Epithelial cell of proximal tubule (primary cell): ENCODE measurements around the gene CSDE1. TPM values are rescaled to one million over a fixed set of nuclear protein-coding genes. Genes with fewer than 3 reads are reported as not detected.

ENCODE experiments used
- DNase-seq: peaks from one replicate; pipeline ENCODE4 v3.0.0-alpha.2; 2011; ENCODE audit warnings: low read depth
- H3K4me3 ChIP-seq: 2 replicates; pipeline ENCODE4 v1.5.1; 2011; ENCODE audit warnings: low read depth, mild to moderate bottlenecking, low read length
- total RNA-seq: library from RNA; depleted of rRNA; stranded (reverse); fragments of >200 nt; gene quantifications from 2 replicates; pipeline ENCODE4 v1.2.3, GENCODE V29; 2015
- TF ChIP-seq, protein P1 (sequence below): conservative IDR thresholded peaks from 2 replicates; pipeline ENCODE4 v1.5.1; 2012; ENCODE audit warnings: low read depth, mild to moderate bottlenecking, low read length

Gene CSDE1
- total RNA-seq, 1 donor from 2014 or later: 294 TPM

DNA sequence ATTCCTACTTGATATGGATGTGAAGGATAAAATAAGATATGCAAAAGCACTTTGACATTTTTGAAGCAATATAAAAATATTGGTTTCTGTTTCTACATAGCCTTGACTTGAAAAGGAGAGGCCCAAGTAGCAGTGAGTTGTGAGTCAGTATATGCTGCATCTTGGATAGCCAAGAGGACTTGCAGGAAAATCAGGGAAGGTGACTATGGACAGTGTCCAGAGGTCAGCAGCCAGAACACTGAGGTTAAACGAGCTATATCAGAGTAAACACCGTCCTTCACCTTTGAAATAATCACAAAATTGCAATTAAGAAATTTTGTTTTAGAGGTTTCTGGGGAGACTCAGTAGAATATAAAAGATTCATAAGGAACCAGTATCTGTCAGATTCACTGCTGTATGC, 55.9 kb downstream of the CSDE1 start:
- DNase-seq: no peak
- H3K4me3 ChIP-seq: no peak overlapping the region
- TF ChIP-seq, protein P1, sequence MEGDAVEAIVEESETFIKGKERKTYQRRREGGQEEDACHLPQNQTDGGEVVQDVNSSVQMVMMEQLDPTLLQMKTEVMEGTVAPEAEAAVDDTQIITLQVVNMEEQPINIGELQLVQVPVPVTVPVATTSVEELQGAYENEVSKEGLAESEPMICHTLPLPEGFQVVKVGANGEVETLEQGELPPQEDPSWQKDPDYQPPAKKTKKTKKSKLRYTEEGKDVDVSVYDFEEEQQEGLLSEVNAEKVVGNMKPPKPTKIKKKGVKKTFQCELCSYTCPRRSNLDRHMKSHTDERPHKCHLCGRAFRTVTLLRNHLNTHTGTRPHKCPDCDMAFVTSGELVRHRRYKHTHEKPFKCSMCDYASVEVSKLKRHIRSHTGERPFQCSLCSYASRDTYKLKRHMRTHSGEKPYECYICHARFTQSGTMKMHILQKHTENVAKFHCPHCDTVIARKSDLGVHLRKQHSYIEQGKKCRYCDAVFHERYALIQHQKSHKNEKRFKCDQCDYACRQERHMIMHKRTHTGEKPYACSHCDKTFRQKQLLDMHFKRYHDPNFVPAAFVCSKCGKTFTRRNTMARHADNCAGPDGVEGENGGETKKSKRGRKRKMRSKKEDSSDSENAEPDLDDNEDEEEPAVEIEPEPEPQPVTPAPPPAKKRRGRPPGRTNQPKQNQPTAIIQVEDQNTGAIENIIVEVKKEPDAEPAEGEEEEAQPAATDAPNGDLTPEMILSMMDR: no peak

DNA sequence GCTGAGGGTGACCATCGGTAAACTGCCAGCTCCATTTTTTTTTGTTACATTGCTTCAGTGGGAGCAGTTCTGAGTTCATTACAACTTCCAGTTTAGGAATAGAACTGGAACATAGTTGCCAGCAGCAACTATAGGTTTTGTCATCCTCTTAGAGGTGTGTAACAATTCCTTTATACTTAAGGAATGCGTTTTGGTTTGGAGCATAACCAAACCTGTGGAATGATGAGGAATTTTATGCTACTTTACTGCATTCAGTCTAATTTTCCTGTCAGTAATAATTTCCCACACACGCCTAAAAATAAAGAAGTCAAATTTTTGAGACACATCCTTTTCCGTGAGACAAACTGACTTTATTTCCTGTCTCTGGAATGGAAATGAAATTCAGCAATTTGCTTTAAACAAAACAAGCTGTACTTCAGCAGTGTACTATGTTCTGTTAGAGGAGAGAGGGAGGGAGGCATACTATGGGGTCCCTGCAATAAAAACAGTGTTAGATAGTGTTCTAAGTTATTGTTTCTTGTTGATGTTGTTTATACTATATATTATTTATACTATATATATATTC, 57.7 kb downstream of the CSDE1 start:
- TF ChIP-seq, protein P1: no peak
- no peak overlapping the region for H3K4me3 ChIP-seq
- no peak for DNase-seq

DNA sequence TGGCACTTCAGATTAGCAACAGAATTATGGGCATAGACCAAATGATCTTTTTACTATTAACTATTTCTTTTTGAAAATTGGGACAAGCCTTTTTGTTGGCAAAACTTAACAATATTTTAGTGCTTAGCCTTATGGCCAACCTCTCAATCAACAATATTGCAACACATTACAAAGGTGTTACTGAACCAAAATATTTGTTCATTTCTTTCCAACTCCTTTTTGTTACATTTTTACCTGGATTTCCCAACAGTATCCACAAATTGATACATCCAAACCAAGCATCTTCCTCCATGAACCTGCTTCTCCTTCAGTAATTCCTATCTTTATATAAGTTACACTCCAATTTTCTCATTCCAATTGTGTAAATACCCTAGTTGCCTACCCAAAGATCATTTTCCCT, 61.0 kb downstream of the CSDE1 start:
- no peak for DNase-seq
- TF ChIP-seq, protein P1: no peak
- H3K4me3 ChIP-seq: no peak overlapping the region

DNA sequence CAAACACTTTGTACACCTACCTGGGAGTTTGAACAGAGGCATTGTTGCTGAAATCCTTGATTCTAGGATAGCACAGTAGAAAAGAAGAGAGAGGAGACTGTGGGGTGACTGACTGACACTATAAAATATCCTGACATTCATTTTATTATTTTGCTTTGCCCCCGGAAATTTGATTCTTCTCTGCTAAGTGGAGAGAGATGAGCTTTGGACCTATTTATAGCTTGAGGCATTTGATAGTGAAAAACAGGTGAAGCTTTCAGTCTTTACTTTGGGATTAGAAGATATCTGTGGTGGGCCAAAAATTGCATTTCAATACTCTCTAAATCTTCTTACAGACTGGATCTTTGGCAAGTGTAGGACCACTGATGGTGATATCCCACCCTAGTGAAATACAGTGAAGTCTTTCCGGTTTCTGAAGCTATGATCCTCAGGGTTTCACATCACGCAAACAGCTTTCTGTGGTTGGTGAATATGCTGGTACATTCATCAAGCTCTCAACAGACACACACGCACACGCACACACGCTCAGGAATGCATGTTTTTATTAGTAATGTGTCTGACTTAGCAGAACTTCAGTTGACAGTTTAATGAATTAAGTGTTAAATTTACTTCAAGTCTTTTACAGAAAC, 62.2 kb downstream of the CSDE1 start, which contains the start of gene AMPD1:
AMPD1 (minus strand) TSS at position 117 of the 629 bp plus-strand sequence; CDS start at position 42, 75 bp downstream.
- no peak within 1 kb of the TSS for H3K4me3 ChIP-seq
- TF ChIP-seq, protein P1: no peak
- no peak for DNase-seq

DNA sequence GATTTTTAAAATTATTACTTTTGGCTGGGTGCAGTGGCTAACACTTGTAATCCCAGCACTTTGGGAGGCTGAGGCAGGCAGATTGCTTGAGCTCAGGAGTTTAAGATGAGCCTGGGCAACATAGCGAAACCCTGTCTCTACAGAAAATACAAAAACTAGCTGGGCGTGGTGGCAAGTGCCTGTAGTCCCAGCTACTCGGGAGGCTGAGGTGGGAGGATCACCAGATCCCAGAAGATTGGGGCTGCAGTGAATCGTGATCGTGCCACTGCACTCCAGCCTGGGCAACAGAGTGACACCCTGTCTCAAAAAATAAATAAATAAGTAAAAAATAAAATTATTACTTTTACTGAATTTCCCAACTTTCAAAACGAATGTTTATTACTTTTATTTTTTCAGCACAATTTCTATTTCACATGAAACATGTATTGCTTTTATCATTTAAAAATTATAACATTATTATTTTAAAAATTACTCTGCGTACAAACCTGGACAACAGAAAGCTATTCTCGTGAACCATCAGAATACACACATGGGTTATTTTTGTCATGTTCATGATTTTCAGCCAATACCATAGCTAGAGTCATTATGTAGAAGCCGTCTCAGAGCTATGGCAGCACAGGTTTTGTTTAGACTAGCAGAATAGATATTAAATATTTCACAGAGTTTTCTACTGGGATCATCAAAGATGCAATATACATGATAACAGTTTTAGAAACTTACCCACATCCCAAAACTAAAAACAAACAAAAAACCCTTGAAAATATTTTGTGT, 63.1 kb downstream of the CSDE1 start:
- TF ChIP-seq, protein P1: no peak
- no peak overlapping the region for H3K4me3 ChIP-seq
- no peak for DNase-seq

DNA sequence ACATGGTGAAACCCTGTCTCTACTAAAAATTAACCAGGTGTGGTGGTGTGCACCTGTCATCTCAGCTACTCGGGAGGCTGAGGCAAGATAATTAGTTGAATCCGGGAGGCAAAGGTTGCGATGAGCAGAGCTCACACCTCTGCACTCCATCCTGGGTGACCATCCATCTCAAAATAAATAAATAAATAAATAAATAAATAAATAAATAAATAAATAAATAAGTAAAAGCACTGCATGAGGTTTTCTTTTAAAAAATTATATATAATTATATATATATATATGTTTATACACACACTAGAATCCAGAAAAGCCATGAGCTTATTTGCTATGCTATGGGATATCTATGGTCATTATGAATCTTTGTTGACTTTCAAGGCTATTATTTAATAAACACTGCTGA, 64.8 kb downstream of the CSDE1 start:
- DNase-seq: no peak
- TF ChIP-seq, protein P1: no peak
- no peak overlapping the region for H3K4me3 ChIP-seq
